GM18867 (cell line): ENCODE measurements around the gene PTGFR.

Source experiments
- ATAC-seq: cut with Tn5 transposase; IDR thresholded peaks from one replicate; pipeline ENCODE4 v1.9.1; 2021; ENCODE audit warnings: mild to moderate bottlenecking, moderate library complexity; ENCODE audit not compliant: unreplicated experiment

Gene PTGFR

DNA sequence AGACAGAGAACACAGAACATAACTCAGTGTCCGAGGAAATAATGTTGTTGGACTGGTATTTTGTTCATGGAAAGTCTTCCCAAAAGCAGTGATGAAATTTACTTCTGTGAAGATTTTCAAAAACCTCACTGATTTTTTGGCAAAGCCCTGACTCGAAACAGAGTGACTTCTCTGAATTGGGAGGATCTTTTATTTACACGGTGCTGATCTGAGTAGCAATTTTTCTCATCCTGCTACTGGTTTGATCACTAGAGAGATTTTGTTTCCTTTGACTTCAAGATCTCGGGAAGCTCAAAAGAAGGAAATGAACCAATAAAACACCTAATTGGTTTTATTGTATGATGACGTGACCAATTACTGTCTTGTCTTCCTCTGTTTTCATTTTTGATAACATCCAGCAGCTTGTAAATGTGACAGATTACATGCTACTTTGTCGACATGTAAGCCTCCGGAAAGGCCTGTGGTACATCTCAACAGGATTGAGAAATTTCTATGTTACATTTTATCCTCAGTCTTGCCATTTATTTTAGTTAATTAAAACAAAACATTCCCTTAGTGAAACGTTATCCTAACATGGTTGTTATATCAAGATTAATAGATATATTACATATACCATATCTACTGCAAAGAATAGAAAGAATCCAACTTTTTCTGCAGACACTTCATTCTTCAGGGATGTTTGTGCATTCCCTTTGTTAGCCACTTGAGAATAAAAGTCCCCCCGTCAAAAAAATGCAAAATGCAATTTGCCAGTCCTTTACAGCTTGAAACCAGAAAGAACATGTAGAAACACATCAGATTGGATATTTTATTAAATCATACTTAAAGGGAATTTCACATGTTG is 86.7 kb downstream of the PTGFR start:
- ATAC-seq: no peak

DNA sequence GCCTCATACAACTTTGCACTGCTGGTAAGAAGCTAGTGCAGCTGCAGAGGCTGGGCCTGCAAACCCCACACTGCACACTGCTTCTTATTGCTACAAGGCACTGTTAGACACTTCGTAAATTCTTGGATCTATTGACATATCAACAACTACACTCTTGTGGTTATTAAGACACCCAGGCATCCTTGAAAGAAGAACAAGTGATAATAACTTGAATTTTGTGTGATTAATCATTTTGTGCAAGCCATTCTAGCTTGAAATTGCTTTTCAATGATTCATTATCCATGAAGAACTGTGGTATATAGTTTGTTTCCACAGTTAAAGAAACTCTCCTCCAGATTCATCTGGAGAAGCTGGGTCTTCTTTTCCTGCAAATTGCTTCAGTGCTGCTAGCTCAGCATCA is 95.8 kb downstream of the PTGFR start:
- no peak for ATAC-seq

DNA sequence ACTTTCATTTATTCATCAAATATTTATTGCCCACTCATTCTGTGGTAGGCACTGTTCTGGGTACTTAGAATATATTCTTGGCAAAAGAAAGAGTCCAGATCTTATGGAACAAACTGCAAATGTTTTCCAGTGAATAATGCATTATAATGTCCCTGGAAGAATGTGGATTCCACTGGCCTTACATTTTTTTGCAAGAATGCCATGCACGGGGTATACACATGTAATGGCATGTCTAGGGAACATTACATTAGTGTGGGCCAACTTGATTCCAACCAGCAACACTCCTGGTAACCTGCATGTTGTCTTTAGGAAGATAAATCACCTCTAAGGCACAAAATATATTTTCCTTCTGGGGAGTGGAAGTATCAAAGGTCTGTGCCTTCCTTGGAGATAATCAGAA is 96.4 kb downstream of the PTGFR start:
- ATAC-seq: no peak
